MV-4-11 (cell line): ENCODE results near the gene ATP4A.

Experiments used
- DNase-seq: peaks from one replicate; lab custom pipeline; 2025; lab: John Stamatoyannopoulos, UW

The ATP4A gene

DNA sequence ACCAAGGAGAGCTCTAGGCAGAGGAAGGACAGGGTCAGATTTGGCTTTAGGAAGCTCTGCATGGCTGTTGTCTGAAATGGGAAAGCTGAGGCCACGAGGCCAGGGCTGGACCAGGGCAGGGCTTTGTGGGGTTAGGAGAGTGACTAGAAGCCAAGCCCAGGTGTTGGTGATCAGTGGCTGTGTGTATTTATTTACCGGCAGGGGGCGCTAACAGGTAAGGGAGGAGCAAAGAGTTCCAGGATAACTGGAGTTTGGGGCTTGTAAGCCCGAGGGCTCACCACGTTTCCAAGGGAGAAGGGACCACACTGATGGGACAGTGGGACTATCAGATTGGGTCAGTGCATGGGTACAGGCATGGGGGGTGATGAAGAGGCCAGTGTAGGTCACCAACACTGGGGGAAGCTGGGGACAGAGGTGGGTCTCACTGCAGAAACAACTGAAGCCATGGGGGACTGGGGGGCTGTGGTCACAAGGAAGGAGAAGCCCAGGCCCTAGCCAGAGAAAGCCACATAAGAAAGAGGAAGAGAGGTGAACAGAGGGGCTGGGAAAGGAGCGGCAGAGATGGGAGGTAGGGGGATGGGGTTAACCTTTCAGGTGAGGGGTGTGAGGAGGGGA lies 14.2 kb downstream of the ATP4A start:
- peak; percentile 55 for DNase-seq

DNA sequence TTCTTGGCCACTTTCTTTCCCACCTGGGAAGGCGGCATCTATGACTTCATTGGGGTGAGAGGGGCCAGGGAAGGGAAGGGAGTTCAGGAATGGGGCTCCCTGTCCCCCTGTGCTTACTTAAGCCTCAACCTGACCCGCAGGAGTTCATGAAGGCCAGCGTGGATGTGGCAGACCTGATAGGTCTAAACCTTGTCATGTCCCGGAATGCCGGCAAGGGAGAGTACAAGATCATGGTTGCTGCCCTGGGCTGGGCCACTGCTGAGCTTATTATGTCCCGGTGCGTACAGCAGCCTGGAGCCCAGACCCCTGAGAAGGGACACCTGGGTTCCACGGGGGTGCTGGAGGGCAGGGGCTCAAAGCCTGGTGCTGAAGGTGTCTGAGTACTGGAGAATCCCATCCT lies 16.9 kb downstream of the ATP4A start:
- DNase-seq: no peak

DNA sequence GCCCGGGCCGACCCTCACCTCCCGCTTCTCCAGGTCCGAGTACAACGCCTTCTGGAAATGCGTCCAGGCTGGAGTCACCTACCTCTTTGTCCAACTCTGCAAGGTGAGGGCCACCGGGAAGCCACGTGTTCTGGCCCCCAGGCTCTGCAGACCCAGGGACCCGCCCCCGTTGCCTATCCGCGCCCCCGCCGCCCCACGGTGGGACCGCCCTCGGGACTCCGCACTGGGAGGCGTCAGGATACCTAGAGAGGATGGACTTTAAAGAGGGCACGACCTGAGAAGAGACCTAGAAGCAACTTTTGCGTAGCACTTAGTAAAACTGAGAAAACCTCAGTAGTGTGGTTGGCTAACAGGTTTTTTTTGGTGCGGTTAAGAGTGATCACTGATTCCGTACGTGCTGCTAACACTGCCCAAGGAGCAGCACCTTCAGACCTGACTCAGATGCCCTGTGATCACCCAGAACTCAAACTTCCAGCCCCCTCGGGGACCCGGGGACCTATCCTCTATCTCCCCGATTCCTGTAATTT lies 17.5 kb downstream of the ATP4A start:
- DNase-seq: peak; percentile 29

DNA sequence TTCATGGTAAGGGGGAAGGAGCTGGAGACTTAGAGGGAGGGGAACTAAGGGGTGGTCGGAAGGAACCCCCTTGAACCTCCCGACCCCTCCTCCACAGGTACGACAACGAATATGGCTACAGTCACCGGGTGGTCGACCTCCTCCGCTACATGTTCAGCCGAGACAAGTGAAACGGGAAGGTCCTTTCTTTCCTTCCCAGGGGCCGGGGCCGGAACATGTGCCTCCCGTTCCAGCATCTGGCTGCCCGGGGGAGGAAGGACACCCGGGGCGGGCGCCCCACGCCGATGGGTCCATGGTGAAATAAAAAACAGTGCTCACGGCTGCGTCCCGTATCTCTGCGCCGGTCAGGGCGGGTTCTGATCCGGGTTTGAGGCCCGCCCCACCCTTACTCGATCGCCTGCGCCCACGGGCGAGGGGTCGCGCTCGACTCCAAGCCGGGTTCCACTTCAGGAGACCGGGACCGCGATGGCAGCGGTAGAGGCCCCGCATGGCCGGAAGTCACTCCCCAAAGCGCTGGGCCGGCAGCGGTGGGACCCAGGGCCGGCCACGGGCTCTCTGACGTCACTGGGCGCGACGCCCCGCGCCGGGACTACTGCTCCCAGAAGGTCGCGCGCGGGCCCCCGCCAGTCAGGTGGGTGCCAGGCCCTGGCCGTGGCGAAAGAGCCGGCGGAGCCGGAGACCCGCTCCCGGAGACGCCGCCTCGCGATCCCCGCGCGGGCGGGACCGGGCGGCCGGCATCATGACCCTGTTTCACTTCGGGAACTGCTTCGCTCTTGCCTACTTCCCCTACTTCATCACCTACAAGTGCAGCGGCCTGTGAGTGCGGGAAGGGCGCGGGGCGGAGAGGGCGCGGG lies 18.2 kb downstream of the ATP4A start, which contains the start of gene TMEM147:
Gene TMEM147, plus strand, starts transcription at position 626 of the 854 bp plus-strand sequence. Its CDS starts 114 bp downstream, at position 740.
- peak; percentile 86 for DNase-seq

DNA sequence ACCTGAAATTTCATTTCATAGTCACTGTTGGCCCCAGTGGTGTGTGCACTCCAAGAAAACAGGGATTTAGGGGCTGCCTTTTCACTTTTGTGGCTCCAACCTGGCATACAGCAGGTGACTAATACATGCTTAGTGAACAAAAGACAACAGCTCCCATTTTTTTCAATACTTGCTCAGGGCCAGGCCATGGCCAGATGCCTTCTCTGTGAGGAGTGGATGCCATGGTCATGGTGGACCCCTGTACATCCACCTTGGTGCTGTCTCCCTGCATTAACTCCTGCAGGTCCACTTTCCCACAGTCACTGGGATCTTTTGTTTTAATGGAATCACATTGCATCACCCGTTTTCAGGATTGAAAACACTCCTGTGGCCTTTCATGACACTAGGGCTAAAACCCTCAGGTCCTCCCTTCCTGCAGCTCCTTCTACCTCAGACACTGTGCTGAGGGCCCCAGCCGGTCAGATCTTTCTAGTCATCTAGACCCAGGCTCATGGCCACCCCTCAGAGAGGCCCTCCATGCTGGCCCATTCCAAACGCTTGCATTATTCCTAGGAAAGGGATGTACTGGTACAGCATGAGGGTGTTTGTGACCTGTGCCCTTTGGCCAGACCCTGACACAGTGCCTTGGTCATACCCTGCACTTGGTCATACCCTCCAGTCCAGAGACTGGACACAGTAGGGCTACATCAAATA lies 19.2 kb downstream of the ATP4A start:
- DNase-seq: no peak

DNA sequence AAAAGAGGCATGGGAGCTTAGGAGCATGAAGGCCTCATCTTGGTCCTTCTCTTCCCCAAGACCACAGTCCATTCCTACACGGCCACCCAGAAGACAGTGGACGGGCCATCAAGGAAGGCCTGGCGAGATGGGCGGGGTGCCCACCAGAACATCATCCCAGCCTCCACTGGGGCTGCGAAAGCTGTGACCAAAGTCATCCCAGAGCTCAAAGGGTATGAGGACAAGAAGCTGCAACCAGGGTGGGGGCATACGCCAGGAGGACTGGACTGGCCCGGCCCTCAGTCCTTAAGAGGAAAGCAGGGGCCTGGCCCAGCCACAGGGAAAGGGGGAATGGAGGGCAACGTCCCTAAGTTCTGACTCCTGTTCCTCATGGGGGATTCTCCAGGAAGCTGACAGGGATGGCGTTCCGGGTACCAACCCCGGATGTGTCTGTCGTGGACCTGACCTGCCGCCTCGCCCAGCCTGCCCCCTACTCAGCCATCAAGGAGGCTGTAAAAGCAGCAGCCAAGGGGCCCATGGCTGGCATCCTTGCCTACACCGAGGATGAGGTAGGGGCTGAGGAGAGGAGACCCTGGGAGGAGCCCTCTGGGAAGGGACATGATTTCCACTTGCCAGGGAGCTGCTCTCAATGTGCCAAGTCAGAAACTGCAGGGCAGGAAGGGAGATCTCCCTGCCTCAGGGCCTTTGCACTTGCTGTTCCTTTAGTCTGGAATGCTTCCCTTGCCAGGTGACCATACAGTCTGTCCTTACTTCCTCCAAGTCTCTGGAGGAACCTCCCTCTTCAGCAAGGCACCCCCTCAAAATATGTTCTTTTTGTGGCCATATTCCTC lies 20.0 kb downstream of the ATP4A start:
- DNase-seq: no peak

DNA sequence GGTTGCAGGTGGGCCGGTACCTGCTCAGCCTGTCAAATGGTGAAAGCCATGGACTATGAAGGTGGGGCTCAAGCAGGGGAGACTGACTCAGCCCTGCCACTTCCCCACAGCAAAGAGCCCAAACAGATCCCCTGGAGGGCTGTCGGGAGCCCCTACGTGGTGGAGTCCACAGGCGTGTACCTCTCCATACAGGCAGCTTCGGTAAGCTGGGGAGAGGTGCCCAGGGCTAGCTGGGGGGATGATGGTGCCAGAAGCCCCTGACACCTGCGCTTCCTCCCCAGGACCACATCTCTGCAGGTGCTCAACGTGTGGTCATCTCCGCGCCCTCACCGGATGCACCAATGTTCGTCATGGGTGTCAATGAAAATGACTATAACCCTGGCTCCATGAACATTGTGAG lies 21.2 kb downstream of the ATP4A start:
- DNase-seq: no peak

DNA sequence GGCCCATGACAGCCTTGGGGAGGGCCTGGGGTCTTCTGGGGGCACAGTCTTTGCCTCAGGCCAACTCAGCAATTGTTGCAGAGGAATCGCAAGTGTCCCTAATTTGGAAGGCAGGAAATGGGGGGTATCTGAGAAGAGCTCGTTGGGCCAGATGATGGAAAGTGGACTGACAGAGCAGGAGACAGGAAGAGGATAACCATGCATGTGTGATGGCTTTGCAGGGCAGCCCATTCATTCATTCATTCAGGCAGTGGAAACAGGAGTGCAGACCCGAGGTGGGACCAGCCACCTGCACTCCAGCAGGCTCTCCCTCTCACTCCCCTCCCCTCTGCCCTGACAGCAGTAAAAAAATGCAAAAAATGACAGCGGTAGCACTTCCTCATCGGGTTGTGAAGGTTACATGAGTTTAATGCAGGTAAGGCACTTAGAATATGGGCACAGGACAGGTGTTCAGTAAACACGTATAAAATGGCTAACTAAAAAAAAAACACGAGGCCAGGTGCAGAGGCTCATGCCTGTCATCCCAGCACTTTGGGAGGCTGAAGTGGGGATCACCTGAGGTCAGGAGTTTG lies 23.0 kb downstream of the ATP4A start:
- DNase-seq: no peak

DNA sequence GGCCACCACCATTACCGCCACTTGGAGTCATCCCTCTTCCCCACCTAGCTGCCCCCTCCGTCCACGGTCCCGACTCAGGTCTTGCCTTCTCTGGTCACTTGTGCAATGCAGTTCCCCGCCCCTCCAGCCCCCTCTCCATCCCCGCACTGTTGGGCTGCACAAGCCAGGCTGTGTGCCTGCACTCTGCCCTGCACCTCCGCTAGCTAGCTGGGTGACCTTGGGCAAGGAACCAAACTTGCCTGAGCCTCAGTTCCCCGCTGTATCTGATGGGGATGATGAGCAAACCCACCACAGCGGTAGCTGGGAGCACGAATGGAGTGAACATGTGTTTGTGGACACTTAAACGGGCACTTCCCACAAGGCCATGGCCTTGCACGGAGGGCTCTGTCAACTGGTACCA lies 23.6 kb downstream of the ATP4A start:
- DNase-seq: no peak

DNA sequence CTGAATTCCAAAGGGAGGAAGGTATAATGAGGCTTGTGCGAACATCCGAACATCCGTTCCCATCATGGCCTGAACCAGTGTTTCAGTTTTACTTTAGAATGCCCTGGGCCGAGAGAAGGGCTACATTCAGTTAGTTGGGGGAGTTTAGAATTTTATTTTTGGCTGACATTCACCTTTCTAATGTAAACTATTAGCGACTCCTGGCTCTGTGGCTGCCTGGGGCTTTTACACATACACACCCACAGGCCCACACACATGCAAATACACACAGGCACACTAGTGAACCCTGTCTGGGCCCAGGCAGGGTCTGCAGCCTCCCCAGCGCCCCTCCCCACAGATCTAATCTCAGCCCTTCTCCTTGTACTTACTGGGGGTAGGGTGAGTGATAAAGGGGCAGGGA lies 24.1 kb downstream of the ATP4A start:
- DNase-seq: no peak

DNA sequence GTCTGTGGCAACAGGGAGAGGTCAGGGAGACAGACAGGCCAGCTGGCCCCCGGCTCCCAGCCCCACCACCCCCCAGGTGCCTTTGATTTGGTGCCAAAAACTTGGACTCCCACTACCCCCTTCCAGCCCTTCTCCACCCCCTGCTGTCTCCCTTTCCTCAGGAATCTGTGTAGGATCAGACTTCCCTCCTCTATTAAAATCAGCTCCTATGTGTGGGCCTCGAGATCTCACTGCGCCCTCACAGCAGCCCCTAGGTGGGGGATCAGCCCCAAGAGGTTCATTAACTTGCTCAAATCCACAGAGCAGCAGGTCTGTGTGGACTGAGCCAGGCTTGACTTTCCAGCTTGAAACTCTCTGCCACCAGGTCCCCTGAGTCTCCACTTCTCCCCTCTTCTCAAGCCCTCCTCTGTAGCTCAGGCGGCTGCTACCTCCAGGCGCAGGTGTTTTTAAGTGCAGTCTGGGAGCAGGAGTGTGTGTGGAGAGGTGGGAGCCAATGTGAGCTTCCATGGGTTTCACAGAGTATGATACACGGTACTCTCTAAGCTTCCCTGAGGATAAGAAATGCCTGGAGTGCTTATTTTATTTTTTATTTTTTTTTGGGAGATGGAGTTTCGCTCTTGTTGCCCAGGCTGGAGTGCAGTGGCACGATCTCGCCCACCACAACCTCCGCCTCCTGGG lies 28.5 kb downstream of the ATP4A start:
- no peak for DNase-seq

DNA sequence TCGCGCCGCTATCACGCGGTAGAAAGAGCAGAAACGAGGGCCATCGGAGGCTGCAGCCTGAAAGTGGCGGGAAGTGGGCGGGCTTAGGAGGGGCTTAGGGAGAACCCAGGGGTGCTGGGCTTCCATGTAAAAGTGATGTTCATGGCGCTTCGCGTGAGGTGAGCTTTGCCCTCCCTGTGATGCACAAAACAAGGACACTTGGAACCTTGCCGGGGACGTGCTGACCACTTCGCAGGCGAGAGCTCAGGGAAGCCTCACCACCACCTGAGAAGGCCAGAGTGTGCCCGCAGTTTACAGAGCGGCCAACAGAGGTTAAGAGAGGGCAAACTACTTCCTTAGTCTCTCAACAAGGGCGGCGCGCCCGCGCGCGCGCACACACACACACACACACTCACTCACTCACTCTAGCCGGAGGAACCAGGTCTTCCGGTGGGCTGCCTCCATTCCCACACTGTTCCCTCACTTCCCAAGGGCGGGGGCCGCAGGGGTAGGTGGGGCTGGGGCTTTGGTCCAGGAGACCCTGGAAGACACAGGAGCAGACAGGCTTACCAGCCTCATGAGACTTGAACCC lies 29.6 kb downstream of the ATP4A start:
- peak; percentile 77 for DNase-seq

DNA sequence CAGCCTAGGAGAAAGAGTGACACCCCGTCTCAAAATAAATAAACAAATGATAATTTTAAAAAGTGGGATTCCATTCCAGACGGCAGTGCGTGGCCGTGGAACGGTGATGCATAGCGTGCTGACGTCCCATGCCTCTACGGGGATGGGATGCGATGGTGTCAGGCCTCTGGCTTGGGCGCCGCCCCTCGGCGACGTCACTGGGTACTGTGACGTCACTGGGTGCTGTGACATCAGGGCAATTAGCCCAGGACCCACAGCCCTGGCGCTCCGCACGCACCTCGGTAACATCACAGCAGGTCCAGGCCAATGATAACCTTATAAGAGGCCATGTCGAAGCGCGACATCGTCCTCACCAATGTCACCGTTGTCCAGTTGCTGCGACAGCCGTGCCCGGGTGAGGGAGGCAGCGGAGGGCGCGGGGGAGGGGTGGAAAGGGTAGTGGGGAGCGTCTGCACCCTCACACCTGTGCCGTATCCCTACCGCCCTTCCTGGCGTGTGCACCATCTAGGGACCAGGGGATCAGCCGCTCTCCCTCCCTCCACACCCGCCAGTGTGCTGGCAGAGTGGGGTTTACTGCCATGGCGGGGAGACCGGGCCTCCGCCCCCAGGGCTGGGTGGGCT lies 30.1 kb downstream of the ATP4A start, which contains the start of gene GAPDHS:
Gene GAPDHS, plus strand, starts transcription at position 256 of the 621 bp plus-strand sequence. Its CDS starts 72 bp downstream, at position 328.
- no peak for DNase-seq

DNA sequence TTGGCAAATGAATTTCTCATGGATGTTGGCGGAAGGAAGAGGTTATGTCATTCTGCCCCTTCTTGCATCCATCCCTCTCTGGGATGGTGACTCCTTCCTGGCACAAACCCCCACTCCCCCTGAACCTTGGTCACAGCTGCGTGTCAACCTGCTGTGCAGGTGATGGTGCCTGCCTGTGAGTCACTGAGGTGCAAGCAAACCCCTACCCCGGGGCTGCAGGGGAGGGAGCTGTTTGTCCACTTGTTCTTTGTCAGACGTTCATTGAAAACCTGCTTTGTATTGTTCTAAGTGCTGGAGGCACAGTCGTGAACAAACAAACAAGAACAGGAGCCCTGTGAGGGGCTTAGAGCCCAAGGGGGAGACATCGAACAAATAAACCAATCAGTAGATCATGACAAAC lies 32.2 kb downstream of the ATP4A start:
- no peak for DNase-seq

DNA sequence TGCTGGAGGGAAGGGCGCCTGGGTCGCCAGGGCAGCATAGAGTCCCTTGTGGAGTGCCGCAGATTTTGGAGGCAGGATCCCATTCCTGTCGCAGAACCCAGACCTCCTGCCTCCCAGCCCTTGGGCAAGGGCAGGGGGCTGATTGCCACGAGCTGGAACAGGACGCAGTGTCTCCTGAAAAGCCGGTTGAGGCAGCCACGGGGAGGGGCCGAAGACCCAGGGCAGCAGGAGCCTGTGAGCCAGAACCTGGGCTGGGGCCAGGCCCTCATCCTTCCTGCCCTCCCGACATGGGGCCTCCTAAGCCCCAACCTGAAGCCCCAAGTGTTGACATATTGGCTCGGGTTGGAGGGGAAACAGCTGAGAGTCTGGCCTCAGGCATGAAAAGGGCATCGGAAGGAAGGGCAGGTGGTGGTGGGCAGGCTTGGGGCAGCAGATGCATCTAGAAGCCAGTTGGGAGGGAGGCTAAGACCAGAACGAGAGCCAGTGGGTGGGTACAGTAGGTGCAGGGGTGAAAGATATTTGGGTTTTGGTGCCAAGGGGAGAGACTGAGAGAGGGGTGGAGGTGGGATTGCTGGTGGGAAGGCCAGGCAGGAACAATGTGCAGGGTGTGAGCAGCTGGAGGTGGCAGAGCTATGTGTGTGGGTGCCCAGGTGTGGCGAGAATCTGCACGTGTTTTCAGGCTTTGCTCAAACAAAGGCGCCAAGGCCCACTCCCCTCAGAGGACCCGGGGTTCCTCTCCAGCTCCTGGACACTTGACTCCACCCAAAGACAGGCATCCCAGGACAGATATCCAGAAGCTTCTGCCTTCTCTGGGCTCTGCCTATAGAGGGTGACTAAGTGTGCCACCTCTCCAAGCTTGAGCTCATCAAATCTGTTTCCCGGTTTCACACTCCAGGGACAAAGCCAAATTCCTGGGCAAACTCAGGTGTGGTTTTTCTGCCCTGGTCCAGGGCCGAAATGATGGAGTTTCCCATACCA lies 33.9 kb downstream of the ATP4A start:
- DNase-seq: no peak

DNA sequence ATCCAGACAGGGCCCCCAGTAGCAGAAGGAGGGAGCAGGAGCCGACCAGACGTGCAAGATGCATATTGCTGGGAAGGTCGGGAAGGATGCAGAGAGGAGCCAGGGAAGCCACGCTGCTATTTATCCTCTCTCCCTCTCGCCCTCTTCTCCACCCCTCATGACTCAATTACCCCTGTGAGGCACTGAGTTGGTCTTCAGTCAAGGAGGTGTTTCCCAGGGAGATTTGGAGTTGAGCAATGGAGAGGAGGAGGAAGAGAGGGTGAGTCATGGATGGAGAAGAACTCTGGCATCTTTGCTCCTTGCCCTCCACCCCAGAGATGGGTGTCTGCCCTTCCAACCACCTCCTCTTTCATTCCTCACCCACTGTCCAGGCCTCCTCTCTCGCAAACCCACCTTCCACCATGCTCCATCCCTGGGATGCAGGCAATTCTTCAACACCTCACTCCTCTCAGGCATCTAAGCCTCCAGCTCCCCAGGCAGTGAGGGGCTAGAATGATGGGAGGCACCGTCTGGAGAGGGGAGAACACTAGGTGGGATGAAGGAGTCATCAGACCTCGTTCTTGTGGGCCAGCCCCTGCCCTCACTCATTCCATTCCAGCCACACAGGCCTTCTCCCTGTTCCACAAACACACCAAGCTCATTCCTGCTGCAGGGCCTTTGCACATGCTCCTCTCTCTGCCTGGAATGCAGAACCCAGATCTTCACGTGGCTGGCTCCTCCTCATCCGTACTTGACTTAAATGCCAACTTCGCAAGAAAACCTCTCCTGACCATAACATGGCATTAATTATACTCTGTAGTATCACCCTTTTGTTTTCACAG lies 35.0 kb downstream of the ATP4A start, which contains the start of gene SBSN:
Gene SBSN, minus strand, starts transcription at position 94 of the 821 bp plus-strand sequence. Its CDS starts 30 bp downstream, at position 64.
- no peak for DNase-seq

DNA sequence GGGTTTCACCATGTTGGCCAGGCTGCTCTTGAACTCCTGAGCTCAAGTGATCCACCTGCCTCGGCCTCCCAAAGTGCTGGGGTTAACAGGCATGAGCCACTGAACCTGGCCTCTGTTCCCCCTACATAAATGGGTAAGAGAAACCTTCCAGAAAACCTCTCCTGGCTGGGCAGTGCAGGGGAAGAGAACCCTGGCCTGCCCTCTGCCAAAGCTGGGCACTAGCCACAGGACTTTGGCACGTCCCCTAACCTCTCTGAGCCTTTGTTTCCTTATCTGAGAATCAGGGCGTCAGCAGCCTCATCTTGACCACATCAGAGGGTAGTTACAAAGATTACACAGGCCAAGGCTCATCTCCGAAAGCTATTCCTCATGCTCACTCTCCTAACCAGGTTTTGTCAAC lies 37.6 kb downstream of the ATP4A start:
- DNase-seq: no peak
